VCaP (cell line): ENCODE measurements around the gene GZF1.

Experiments
- H3K27ac ChIP-seq: fragments of 450-650 bp; 2 replicates; pipeline ENCODE4 v1.5.1; 2017
- TF ChIP-seq, protein P1 (sequence below): fragments of 450-650 bp; conservative IDR thresholded peaks from 2 replicates; pipeline ENCODE4 v1.5.1; 2017; ENCODE audit warnings: mild to moderate bottlenecking, moderate library complexity

GZF1 gene

DNA sequence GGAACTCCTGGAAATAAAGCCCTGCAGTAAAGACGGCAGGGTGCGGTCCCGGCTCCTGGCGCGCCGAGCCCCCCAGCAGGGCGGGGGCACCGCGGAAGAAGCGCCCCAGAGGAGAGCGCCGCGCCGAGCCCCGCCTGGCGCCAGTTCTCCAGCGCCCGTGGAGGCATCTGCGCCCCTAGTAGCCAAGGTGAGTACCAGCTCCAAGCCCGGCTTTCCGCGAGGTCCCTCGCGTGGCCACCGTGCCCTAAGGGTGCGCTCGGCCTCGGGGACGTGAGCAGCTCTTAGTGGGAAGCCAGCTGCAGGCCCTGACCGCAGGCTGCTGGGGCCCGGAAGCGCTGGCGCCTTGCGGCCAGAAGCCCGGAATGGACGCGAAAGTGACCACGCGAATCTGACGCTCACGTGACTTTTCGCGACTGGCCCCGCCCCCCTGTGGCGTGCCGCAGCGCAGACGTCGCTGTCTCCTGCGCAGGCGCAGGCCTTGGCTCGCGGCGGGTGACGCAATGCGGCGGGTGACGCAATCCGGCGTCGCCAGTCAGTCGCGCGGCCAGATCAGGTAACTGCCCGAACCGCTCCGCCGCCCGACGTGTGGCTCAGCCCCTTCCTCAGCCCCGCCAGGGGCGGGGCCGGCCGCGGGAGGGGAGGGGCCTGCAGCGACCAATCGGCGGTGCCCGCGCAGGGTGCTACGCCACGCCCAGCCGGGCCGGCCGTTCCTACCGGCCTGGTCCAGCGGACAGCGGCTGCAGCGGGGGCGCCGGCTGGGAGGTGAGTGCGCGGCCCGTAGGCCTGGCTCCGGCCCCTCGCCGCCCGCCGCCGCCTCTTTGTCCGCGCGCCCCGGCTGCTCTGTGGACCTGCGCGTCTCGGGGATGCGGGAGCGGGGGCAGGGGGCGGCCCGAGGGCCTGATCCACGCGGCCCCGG lies at the start of gene GZF1:
Gene GZF1 (plus strand): TSS at position 707 of the 916 bp plus-strand sequence. CDS start 2,202 bp downstream, outside the sequence.
- peak within 1 kb of the TSS; percentile 99 for H3K27ac ChIP-seq
- TF ChIP-seq, protein P1, sequence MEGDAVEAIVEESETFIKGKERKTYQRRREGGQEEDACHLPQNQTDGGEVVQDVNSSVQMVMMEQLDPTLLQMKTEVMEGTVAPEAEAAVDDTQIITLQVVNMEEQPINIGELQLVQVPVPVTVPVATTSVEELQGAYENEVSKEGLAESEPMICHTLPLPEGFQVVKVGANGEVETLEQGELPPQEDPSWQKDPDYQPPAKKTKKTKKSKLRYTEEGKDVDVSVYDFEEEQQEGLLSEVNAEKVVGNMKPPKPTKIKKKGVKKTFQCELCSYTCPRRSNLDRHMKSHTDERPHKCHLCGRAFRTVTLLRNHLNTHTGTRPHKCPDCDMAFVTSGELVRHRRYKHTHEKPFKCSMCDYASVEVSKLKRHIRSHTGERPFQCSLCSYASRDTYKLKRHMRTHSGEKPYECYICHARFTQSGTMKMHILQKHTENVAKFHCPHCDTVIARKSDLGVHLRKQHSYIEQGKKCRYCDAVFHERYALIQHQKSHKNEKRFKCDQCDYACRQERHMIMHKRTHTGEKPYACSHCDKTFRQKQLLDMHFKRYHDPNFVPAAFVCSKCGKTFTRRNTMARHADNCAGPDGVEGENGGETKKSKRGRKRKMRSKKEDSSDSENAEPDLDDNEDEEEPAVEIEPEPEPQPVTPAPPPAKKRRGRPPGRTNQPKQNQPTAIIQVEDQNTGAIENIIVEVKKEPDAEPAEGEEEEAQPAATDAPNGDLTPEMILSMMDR = no peak

DNA sequence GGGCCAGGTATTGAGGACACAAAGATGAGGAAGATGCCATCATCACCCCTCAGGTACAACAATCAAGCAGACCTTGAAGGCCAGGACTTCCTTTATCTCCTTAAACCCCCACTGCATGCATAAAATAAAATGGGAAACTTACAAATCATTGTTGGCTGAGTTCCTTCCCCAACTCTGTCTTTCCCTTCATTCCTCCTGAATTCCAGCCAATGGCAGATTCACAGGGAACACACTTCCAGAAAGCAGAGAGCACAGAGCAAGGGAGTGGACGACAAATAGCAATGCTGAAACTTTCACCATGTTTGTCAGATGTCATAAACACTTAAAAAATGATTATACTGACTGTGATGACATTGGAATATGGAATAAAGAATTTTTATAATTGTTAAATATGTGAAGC lies 48.7 kb upstream of the GZF1 start:
- no peak overlapping the region for H3K27ac ChIP-seq
- TF ChIP-seq, protein P1 = no peak

DNA sequence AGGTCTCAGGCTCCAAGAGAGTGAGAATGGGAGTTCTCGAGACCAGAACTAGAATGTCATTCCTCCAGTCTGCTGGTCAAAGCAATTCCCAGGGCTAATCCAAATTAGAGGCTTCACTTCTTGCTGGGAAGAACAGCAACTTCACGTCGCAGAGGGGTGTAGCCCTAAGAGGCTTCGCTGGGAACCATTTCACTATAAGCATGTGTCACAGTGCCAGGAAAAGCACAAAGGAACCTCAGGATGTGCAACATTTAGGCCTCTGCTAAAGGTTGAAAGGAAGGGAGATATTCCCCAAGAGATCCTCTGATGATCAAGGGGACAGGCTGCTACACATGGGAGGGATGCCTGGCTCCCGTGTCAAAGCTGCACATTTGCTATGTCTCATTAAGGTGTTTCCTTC lies 47.3 kb upstream of the GZF1 start:
- H3K27ac ChIP-seq = no peak overlapping the region
- TF ChIP-seq, protein P1 = no peak

DNA sequence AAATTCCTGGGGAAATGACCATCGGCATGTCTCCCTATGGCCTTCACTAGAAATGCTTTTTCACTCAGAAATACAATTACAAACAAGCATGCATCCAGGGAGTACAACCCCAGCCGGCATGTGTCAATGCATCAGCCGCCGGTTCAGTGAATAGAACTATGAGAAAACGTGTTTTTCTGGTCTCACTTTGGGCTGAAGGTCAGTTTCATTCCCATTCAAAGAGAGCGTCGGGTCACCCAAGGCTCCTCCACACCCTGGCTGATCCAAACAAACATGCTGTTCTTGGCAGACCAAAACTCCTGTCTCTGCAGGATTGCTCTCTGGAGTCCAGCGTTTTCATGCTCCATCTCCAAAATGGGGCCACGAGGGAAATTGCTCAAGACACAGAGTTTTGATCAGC lies 46.9 kb upstream of the GZF1 start:
- TF ChIP-seq, protein P1 = no peak
- no peak overlapping the region for H3K27ac ChIP-seq

DNA sequence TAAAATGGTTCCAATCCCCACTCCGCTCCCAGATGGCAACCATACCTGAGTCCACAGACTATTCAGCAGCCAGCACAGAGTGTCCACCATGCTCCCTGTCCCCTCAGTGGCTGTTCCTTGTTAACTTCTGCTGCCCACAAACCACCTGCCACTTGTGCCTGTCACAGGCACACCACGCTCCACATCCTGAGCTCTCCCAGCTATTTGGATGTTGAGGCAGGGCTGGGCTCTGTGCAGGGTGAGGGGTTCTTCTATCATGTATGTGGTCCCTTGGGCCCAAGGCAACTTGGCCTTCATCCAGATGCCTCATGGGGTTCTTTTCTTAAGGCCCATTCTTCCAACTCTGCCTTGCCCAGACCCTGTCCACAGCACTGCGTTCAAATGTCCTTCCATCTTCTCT lies 45.4 kb upstream of the GZF1 start:
- TF ChIP-seq, protein P1 = no peak
- H3K27ac ChIP-seq = no peak overlapping the region

DNA sequence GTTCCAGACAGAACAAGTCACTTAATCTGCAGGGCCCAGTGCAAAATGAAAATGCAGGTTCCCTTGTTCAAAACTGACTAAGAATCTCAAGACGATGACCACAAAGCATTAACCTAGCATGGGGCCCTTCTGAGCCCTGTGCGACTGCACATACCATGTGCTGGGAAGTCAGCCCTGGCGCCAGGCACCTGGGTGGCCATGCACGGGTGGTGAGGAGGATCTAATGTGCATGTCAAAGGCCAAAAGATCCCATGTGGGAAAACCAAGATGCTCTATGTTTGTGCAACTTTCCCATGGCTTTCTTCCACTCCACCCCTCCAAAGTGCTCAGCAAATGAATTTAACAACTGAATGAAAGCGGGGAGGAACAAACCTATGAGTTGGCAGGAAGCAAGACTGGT lies 44.9 kb upstream of the GZF1 start:
- TF ChIP-seq, protein P1 = no peak
- H3K27ac ChIP-seq = no peak overlapping the region

DNA sequence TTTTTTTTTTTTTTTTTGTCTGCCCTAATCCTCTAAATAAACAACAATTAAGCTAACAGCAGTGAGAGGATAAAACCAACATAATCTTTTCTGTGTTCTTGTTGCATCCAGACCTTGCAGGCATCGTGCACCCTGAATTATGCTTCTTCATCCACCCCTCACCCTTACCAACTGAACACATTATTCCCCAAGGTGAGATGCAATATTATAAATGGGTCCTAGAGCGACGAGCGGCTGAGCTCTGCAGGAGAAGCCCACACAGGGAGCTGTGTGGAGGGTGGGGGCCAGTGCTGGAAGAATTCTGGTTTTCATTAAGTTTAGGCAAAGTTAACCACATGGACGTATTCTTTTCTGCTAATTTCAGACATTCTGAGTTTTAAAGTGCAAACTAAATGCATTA lies 43.6 kb upstream of the GZF1 start:
- no peak overlapping the region for H3K27ac ChIP-seq
- TF ChIP-seq, protein P1 = no peak
